Activated CD4-positive, alpha-beta memory T cell treated with anti-CD3 and anti-CD28 coated beads, Interleukin-2, amount 10 ng/mL, durations not matched to agents 7 days and 5 days (primary cell): ENCODE measurements around the gene CUEDC1. TPM values are rescaled to one million over a fixed set of nuclear protein-coding genes. Genes with fewer than 3 reads are reported as not detected.
A peak's percentile ranks its signal among the peaks of the same experiment; 100 is the strongest.

Experiments
- CTCF ChIA-PET: fragments of 350-600 bp; sonication (Branson Sonifier 250); formaldehyde crosslinking; loops from one replicate; lab custom pipeline; 2021; ENCODE audit warnings: antibody characterized with exemption, inconsistent platforms; lab: Charles Lee
- POLR2A ChIA-PET: fragments of 350-600 bp; sonication (Branson Sonifier 250); formaldehyde crosslinking; loops from one replicate; lab custom pipeline; 2021; ENCODE audit warnings: antibody characterized with exemption; lab: Charles Lee
- DNase-seq: peaks from one replicate; pipeline ENCODE4 v3.0.0-alpha.2; 2020
- H3K27ac Mint-ChIP-seq: one replicate; pipeline ENCODE4 v1.8.0; 2021; ENCODE audit warnings: mild to moderate bottlenecking, mixed read lengths
- H3K27me3 Mint-ChIP-seq: one replicate; pipeline ENCODE4 v1.8.0; 2021; ENCODE audit warnings: mixed read lengths
- H3K36me3 Mint-ChIP-seq: one replicate; pipeline ENCODE4 v1.8.0; 2021; ENCODE audit warnings: low read depth, mixed read lengths
- H3K4me1 Mint-ChIP-seq: one replicate; pipeline ENCODE4 v1.8.0; 2021; ENCODE audit warnings: mixed read lengths
- H3K4me3 Mint-ChIP-seq: one replicate; pipeline ENCODE4 v1.8.0; 2021; ENCODE audit warnings: mild to moderate bottlenecking, mixed read lengths
- H3K9me3 Mint-ChIP-seq: one replicate; pipeline ENCODE4 v1.8.0; 2021; ENCODE audit warnings: mixed read lengths
- total RNA-seq, 2 experiments: library from RNA; stranded (reverse); gene quantifications; one replicate each; pipeline ENCODE4 v1.2.3, GENCODE V29; 2021

The CUEDC1 gene
- total RNA-seq, 2 experiments from 2014 or later = 0.25 TPM; not detected in 1

DNA sequence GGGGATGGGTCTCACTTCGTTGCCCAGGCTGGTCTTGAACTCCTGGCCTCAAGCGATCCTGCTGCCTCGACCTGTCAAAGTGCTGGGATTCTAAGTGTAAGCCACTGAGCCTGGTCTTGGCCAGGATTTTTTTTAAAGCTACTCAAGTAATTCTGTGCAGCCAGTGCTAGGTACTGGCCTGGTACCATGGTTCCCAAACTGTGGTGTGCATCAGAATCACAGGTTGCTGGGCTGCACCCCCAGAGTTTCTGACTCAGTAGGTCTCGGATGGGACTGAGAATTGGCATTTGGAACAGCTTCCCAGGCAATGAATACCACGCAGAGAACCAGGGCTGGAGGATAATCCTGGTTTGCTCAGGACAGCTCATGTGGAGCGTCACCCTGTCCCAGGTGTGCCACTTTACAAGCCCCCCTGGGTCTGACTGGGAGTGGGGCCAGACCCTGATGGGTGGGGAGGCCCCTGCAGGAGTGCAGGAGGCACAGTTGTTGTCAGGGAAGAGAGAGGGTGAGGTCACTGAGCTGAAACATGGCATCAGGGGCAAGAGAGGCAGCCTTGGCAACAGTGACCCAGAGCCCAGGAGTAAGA, 94.7 kb downstream of the CUEDC1 start:
- CTCF ChIA-PET = interaction anchor here (0.6 to 9.1 kb wide), 10 partner anchors 10 to 150 kb away, joined by 3 to 137 read pairs (median 3); partner anchors contain the start of gene MRPS23

DNA sequence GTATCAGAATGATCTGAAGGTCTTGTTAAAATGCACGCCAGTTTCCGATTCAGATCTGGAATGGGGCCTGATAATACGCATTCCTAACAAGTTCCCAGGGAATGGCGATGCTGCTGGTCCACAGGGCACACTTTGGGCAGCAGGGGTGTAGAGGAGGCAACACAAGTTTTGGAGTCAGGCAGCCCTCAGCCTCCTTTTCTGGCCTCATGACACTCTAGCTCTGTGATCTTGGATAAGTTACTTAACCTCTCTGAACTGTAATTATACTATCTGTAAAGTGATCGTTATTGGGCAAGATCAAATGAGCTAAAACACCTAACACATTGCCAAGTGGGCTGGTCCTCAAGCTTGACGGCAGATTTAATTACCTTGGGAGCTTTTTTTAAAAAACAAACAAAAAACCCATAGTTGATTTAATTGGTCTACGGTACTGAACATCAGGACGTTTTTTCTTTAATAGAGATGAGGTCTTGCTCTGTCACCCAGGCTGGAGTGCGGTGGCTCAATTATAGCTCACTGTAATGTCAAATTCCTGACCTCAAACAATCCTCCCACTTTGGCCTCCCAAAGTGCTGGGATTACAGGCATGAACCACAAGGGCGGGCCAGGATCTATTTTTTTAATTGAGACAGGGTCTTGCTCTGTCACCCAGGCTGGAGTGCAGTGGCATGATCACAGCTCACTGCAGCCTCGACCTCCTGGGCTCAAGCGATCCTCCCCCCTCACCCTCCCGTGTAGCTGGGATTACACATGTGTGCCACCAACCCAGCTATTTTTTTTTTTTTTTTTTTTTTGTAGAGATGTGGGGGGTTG, 95.4 kb downstream of the CUEDC1 start:
- ChIA-PET POLR2A (interaction anchor here (0.7 to 3.3 kb wide), 8 partner anchors 10 to 148 kb away, joined by 3 to 24 read pairs (median 4); partner anchors contain the start of genes MRPS23, SRSF1 and VEZF1), CTCF (interaction anchor here (0.6 to 9.1 kb wide), 14 partner anchors 7 to 311 kb away, joined by 3 to 137 read pairs (median 4); partner anchors contain the start of gene MRPS23)
- Mint-ChIP-seq H3K27ac (no peak overlapping the region), H3K4me3 (no peak overlapping the region), H3K27me3 (peaks cover 45% of the 10 kb centered on the region), H3K4me1 (peaks cover 12% of the 10 kb centered on the region), H3K36me3 (no peaks in the 10 kb centered on the region), H3K9me3 (no peaks in the 10 kb centered on the region)
- DNase-seq = no peak

More for the DNA sequence above, 94.7 kb downstream of the CUEDC1 start:
- H3K4me1 Mint-ChIP-seq = peaks cover 12% of the 10 kb centered on the region
- POLR2A ChIA-PET = interaction anchor here (0.8 to 3.3 kb wide), 8 partner anchors 9 to 146 kb away, joined by 3 to 24 read pairs (median 4); partner anchors contain the start of genes MRPS23, SRSF1 and VEZF1
- H3K4me3 Mint-ChIP-seq = peak overlapping the region; percentile 54
- H3K9me3 Mint-ChIP-seq = no peaks in the 10 kb centered on the region
- no peak overlapping the region for H3K27ac Mint-ChIP-seq
- H3K36me3 Mint-ChIP-seq = no peaks in the 10 kb centered on the region
- no peak for DNase-seq
- H3K27me3 Mint-ChIP-seq = peaks cover 45% of the 10 kb centered on the region

DNA sequence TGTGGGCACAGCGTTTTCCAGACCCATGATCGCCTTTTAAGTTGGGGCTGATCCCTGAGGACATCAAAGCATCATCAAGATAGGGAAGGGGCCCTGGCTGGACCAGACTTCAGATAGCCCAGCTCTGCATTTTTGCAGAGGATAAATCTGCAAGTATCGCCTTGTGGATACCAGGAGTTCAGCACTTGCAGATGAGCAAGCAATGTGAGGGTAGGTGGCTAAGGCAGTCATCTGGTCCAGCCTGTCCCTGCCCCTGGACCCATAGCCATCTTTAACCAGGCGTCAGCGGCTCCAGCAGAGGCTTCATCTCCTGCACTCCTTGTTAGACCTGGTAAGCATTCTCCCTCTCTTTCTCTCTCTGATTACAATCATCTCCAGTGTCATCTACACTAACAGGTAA, 96.4 kb downstream of the CUEDC1 start:
- Mint-ChIP-seq H3K27ac (no peak overlapping the region), H3K9me3 (no peaks in the 10 kb centered on the region), H3K27me3 (peaks cover 38% of the 10 kb centered on the region), H3K36me3 (no peaks in the 10 kb centered on the region), H3K4me3 (no peak overlapping the region), H3K4me1 (peaks cover 12% of the 10 kb centered on the region)
- DNase-seq = no peak
- ChIA-PET POLR2A (interaction anchor here (1.0 to 3.3 kb wide), 2 partner anchors 9 to 13 kb away, joined by 3 to 24 read pairs; partner anchors contain the start of gene MRPS23), CTCF (interaction anchor here (0.5 to 9.1 kb wide), 14 partner anchors 8 to 1295 kb away, joined by 3 to 137 read pairs (median 4); partner anchors contain the start of gene MRPS23)

DNA sequence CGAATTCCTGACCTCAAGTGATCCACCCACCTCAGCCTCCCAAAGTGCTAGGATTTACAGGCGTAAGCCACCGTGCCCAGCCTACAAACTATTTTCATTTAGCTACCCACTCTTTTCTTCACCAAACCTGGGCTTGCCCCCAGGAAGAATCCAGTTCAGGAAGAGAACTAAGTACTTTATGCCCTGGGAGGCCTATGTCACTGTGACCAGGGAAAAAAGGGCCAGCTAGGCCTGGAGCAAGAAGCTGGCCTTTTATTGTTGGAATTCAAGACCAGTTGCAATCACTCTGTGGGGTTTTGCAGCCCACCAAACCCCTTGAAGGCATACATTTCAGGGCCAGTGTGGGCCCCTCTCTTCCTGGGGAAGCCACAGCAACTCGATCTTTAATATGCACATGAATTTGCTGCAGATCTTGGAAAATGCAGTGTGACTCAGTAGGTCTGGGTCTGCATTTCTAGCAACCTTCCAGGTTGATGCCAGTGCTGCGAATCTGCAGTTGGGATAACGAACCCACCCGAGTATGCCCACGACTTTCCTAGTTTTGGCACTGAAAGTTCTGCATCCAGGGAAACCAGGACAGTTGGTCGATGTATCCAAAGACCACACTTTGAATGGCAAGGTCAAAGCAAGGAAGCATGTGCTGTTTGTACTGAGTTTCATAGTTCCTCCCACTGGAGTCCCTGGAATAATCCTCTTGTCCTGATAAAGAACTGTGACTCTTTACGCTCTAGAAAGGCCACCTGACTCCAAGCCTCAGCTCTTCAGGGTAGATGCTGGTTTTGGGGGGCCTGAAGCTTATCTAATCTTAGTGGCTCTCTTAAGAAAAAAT, 98.2 kb downstream of the CUEDC1 start:
- Mint-ChIP-seq H3K9me3 (no peaks in the 10 kb centered on the region), H3K4me3 (no peak overlapping the region), H3K36me3 (no peaks in the 10 kb centered on the region), H3K4me1 (peaks cover 10% of the 10 kb centered on the region), H3K27ac (no peak overlapping the region), H3K27me3 (peaks cover 23% of the 10 kb centered on the region)
- POLR2A ChIA-PET = no interaction called here
- DNase-seq = no peak
- CTCF ChIA-PET = interaction anchor here (0.6 to 9.1 kb wide), 13 partner anchors 8 to 316 kb away, joined by 3 to 137 read pairs (median 6); partner anchors contain the start of genes MRPS23 and VEZF1

DNA sequence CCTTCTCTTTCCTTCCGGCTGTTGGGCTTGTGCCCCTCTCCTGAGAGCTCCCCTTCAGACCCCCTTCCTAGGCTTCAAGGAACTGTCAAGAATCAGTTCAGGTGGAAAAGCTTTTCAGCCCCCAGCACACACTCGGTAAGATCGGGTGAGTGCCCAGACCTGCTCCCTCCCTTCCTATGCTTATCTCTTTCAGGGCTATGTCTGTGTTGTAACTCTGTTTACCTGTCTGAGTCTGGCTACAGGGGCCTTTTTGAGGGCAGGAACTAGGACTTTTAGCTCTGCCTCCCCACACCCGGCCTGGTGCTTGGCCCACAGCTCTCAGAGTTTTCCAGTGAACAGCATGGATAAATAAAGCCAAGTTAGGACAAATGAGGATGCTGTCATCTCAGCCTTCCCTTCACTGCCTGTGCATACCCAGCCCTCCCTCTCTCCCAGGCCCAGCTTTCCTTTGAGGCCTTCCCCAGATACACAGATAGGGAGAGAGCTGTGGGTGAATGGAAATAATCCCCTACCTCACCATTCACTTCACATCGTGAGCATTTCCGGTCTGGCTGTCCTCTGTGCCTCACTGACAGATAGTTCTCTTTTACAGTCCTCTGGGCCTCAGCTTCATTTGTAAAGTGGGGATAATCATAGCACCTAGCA, 99.7 kb downstream of the CUEDC1 start:
- Mint-ChIP-seq H3K27me3 (peaks cover 13% of the 10 kb centered on the region), H3K4me3 (no peak overlapping the region), H3K27ac (no peak overlapping the region), H3K36me3 (no peaks in the 10 kb centered on the region), H3K4me1 (peaks cover 13% of the 10 kb centered on the region), H3K9me3 (no peaks in the 10 kb centered on the region)
- POLR2A ChIA-PET = interaction anchor here (1.1 kb wide), 1 partner anchor 144 kb away, joined by 3 read pairs; no protein-coding TSS in a partner anchor
- CTCF ChIA-PET = interaction anchor here (1.0 to 9.1 kb wide), 8 partner anchors 10 to 317 kb away, joined by 3 to 137 read pairs (median 5); no protein-coding TSS in a partner anchor
- DNase-seq = no peak

DNA sequence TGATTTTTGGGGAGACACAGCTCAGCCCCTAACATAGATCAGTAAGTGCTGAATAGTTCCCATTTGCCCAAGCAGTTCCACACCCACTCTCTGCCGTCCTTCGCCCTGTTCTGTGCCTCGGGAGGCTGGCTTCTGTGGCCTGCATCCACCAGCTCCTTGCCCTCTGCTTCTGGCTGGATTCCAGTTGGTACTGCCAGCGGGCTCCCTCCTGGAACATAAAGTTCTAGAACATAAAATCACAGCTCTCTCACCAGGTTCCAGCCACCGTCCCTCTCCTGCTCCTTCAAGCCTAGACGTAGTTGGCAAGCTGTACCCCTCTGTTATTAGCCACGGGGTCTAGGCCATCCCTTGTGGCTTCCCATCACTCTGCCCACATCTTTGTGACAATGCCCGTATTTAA, 101.5 kb downstream of the CUEDC1 start:
- CTCF ChIA-PET = interaction anchor here (1.0 to 9.1 kb wide), 3 partner anchors 137 to 259 kb away, joined by 3 to 137 read pairs (median 3); no protein-coding TSS in a partner anchor
- Mint-ChIP-seq H3K4me3 (no peak overlapping the region), H3K27ac (no peak overlapping the region), H3K36me3 (peaks cover 9% of the 10 kb centered on the region), H3K4me1 (peaks cover 30% of the 10 kb centered on the region), H3K9me3 (no peaks in the 10 kb centered on the region), H3K27me3 (no peaks in the 10 kb centered on the region)
- POLR2A ChIA-PET = no interaction called here
- DNase-seq = no peak

DNA sequence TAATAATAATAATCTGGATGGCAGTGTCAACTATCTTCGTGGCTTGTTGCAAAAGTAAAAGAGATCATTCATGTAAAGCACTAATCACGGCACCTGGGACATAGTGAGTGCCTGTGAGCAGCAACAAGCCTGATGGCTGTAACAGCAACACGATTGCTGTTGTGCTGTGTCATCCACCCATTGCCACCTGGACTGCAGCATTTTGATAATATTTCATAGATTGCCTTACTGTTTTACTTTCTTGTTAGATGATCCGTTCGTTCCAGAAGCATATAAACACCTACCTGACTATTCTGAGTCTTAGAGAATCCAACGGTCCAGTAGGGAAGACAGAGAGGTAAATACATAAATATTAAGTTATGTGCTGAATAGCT, 102.3 kb downstream of the CUEDC1 start:
- Mint-ChIP-seq H3K4me1 (peaks cover 37% of the 10 kb centered on the region), H3K27ac (no peak overlapping the region), H3K36me3 (peaks cover 9% of the 10 kb centered on the region), H3K27me3 (no peaks in the 10 kb centered on the region), H3K4me3 (no peak overlapping the region), H3K9me3 (no peaks in the 10 kb centered on the region)
- DNase-seq = no peak
- ChIA-PET POLR2A (no interaction called here), CTCF (interaction anchor here (0.5 to 9.1 kb wide), 2 partner anchors 144 to 269 kb away, joined by 3 to 137 read pairs; no protein-coding TSS in a partner anchor)

DNA sequence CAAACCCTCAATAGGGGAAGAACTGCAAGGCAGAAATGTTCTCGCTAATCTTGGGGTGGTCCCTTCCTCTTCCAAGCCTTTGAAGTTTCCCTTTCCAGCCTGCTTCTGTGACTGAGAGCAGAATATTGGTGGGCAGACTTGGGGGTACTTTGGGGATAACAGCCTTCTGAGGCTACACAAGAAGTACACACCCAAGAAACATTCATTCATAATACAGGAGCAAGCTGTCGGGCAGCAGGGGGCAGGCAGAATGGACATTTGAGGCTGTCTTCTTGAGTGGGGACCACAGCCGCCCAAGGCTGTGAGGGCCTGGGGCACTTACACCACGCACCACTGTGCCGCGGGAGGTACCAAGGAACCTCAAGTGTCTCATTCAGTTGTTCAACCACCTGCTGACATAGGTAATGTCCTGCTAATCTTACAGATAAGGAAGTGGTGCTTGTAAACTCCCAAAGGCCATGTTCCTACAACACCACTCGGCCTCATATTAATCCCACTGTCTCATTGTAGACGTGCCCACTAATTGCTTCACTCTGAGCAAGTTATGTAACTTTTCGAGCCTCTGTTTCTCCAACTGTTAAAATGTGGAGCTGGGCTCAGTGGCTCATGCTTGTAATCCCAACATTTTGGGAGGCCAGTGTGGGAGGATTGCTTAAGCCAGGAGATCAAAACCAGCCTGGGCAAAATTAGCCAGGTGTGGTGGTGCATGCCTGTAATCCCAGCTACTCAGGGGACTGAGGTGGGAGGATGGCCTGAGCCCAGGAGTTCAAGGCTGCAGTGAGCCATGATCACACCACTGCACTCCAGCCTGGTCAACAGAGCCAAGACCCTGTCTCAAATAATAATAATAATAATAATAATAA, 102.9 kb downstream of the CUEDC1 start:
- H3K9me3 Mint-ChIP-seq = no peaks in the 10 kb centered on the region
- no peaks in the 10 kb centered on the region for H3K27me3 Mint-ChIP-seq
- DNase-seq = no peak
- peaks cover 9% of the 10 kb centered on the region for H3K36me3 Mint-ChIP-seq
- ChIA-PET CTCF (interaction anchor here (0.5 to 4.3 kb wide), 2 partner anchors 147 to 270 kb away, joined by 3 to 18 read pairs; no protein-coding TSS in a partner anchor), POLR2A (interaction anchor here (3.9 to 4.2 kb wide), 2 partner anchors 138 to 155 kb away, joined by 16 to 41 read pairs; partner anchors contain the start of gene SRSF1)
- no peak overlapping the region for H3K27ac Mint-ChIP-seq
- no peak overlapping the region for H3K4me3 Mint-ChIP-seq
- H3K4me1 Mint-ChIP-seq = peaks cover 38% of the 10 kb centered on the region

DNA sequence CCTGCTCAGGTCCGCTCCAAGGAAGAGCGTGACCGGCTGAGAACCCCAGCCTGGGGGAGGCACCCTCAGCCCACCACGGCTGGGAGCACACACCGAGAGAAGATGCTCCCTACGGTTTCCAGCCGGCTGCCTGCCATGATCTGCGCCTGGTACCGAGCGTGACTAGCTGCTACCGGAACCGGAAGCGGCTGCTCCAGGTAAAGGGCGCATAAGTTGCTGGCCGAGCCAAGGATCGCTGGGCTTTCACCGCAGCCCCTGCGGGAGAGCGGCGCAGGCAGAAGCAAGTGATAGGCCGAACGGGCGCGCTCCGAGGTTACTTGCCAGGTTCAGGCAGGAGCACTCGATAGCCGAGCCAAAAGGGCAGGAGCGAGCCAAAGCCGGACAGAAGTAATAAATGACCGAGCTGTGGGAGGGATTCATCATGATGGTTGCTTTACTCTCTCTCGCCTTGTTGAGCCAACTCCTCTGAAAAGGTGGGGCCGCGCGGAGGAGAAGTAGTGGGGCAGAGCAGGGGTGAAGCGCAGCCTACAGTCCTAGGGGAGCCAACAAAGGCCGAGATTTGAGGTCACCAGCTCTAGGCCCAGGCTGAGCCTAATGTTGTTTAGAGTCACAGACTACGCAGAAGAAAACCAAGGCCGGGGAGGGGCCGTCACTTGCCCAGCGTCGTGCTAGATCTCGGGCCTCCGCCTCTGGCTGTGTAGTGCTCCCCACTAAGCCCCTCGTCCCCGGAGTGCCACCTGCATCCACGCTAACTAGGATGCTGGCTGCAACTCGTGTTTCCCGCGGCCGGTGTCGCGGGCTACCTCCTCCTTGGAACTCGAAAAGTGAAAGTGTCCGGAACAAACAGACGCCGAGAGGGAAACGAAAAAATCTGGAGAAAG, 105.1 kb downstream of the CUEDC1 start, which contains the start of gene MRPS23:
Gene MRPS23 (minus strand): TSS at position 171 of the 881 bp plus-strand sequence. CDS start 34 bp downstream, at position 137.
- peaks cover 18% of the 10 kb centered on the region for H3K36me3 Mint-ChIP-seq
- H3K27me3 Mint-ChIP-seq = no peaks in the 10 kb centered on the region
- no peaks in the 10 kb centered on the region for H3K9me3 Mint-ChIP-seq
- peak; percentile 98 for DNase-seq
- H3K4me3 Mint-ChIP-seq = peak within 1 kb of the TSS; percentile 95
- peaks cover 43% of the 10 kb centered on the region for H3K4me1 Mint-ChIP-seq
- H3K27ac Mint-ChIP-seq = peak within 1 kb of the TSS; percentile 98
- CTCF ChIA-PET = interaction anchor here (0.6 to 4.3 kb wide), 5 partner anchors 9 to 157 kb away, joined by 3 to 26 read pairs (median 14); no protein-coding TSS in a partner anchor
- POLR2A ChIA-PET = interaction anchor here (0.6 to 4.2 kb wide), 18 partner anchors 9 to 782 kb away, joined by 3 to 41 read pairs (median 4); partner anchors contain the start of genes AKAP1, CUEDC1, DYNLL2 and MKS1
